GM11168 (cell line): ENCODE measurements around the gene ACAD10.
"Not testable (repeated sequence)": the region's sequence is repeated elsewhere in the genome, so short reads cannot be mapped to it uniquely, and the experiment has no call there.

Source experiments
- in situ Hi-C: fragments of 300-500 bp; cut with MboI; formaldehyde crosslinking; loops from one replicate; pipeline ENCODE4 v1.12.0; 2022; ENCODE audit warnings: low sequenced_read_pairs; ENCODE audit not compliant: unreplicated experiment

The ACAD10 gene

GRCh38 chr12:111748151-111748672, 62.4 kb downstream of the ACAD10 start:
- in situ Hi-C loops, result no loop called here

- in situ Hi-C loops, result no loop called here
Observed at GRCh38 chr12:111748867-111749266, 63.0 kb downstream of the ACAD10 start.

- in situ Hi-C loops, result no loop called here
Observed at GRCh38 chr12:111749391-111749790, 63.5 kb downstream of the ACAD10 start.

GRCh38 chr12:111753144-111753881, 67.5 kb downstream of the ACAD10 start:
- in situ Hi-C loops, result no loop called here

GRCh38 chr12:111754671-111755070, 68.8 kb downstream of the ACAD10 start:
- in situ Hi-C loops, result no loop called here

GRCh38 chr12:111756196-111756595, 70.3 kb downstream of the ACAD10 start:
- in situ Hi-C loops, result no loop called here

- in situ Hi-C loops, result no loop called here
Observed at GRCh38 chr12:111756681-111757080, 70.8 kb downstream of the ACAD10 start.

GRCh38 chr12:111757361-111758119, 71.7 kb downstream of the ACAD10 start:
- in situ Hi-C loops, result no loop called here

- in situ Hi-C loops, result no loop called here
Observed at GRCh38 chr12:111758120-111758561, 72.3 kb downstream of the ACAD10 start.

- in situ Hi-C loops, result no loop called here
Observed at GRCh38 chr12:111759271-111759670, 73.4 kb downstream of the ACAD10 start.

GRCh38 chr12:111759991-111760390, 74.1 kb downstream of the ACAD10 start:
- in situ Hi-C loops, result no loop called here

GRCh38 chr12:111761099-111761498, 75.2 kb downstream of the ACAD10 start:
- in situ Hi-C loops, result no loop called here

GRCh38 chr12:111761706-111762105, 75.9 kb downstream of the ACAD10 start:
- in situ Hi-C loops, result no loop called here

- in situ Hi-C loops, result not testable (repeated sequence)
Observed at GRCh38 chr12:111763552-111763951, 77.7 kb downstream of the ACAD10 start.

- in situ Hi-C loops, result no loop called here
Observed at GRCh38 chr12:111764120-111764821, 78.4 kb downstream of the ACAD10 start.

GRCh38 chr12:111766608-111767361, 80.9 kb downstream of the ACAD10 start, which contains the start of gene ALDH2:
Gene ALDH2, plus strand, starts transcription at chr12:111766933. Its CDS starts 50 bp downstream, at chr12:111766983.
- in situ Hi-C loops, result no loop called here

- in situ Hi-C loops, result no loop called here
Observed at GRCh38 chr12:111767362-111768158, 81.7 kb downstream of the ACAD10 start.

- in situ Hi-C loops, result no loop called here
Observed at GRCh38 chr12:111768159-111768895, 82.5 kb downstream of the ACAD10 start.
